Measurements from ENCODE around the gene CDC25B. TPM values are rescaled to one million over a fixed set of nuclear protein-coding genes. Genes with fewer than 3 reads are reported as not detected.

The CDC25B gene
- total RNA-seq, 1 experiment from 2014 or later, result 223 TPM

GRCh38 chr20:3781153-3781910 is 14.8 kb upstream of the CDC25B start, which contains the start of gene SPEF1:
Gene SPEF1 (minus strand): TSS chr20:3781448. CDS start chr20:3781287, 161 bp downstream.
- DNase-seq (ENCODE audit: low read depth, low spot score), result peak; percentile 92
- Histone ChIP-seq H3K27me3 (ENCODE audit: insufficient read depth, low read length) (no peaks in the 10 kb centered on the region), H4K20me1 (ENCODE audit: insufficient read depth) (no peaks in the 10 kb centered on the region), H3K36me3 (ENCODE audit: control insufficient read depth in 1 of 2, insufficient read depth in 2 of 2, low read length in 2 of 2) (peaks cover 0 to 8% of the 10 kb centered on the region in 2 experiments; a peak in 1 of 4 replicates), H3K4me3 (replicated peaks in 1 of 2; ENCODE audit: low read depth in 1 of 2, low read length in 2 of 2) (peak within 1 kb of the TSS; percentile 55 to 64), H3K9me3 (ENCODE audit: control insufficient read depth in 1 of 2, insufficient read depth in 1 of 2, low read depth in 1 of 2, low read length in 2 of 2) (no peaks in the 10 kb centered on the region), H3K27ac (ENCODE audit: low read depth, low read length) (peak within 1 kb of the TSS; percentile 3; the same call in 1 of the 2 replicates), H3K9me2 (ENCODE audit: insufficient read depth) (no peaks in the 10 kb centered on the region), H3K4me2 (ENCODE audit: low read length) (peak within 1 kb of the TSS; percentile 93), H2AFZ (ENCODE audit: low read depth, low read length, poor library complexity, severe bottlenecking) (peak within 1 kb of the TSS; percentile 29), H3K4me1 (ENCODE audit: control insufficient read depth in 1 of 2, insufficient read depth in 2 of 2, low read length in 2 of 2) (peaks cover 7 to 27% of the 10 kb centered on the region in 2 experiments; a peak in 3 of 4 replicates), H3K9ac (ENCODE audit: low read length) (peak within 1 kb of the TSS; percentile 43), H3K79me2 (ENCODE audit: insufficient read depth, low read length) (peaks cover 27% of the 10 kb centered on the region)
- intact Hi-C loops (cut with micrococcal nuclease), result loop anchor here (1.0 to 2.0 kb wide), 2 partner anchors 65 to 105 kb away; no protein-coding TSS in a partner anchor
- no TSS peak for BruUV-seq (replicated peaks)
- TF ChIP-seq TCF7L2 (IDR thresholded peaks at IDR 0.05; ENCODE audit: borderline replicate concordance, extremely low read depth, insufficient read depth, insufficient read length) (peak; percentile 29), CBX3 (IDR thresholded peaks at IDR 0.05; ENCODE audit: low read depth) (no peak), FOSL1 (IDR thresholded peaks at IDR 0.05; ENCODE audit: low read depth) (no peak), CTCF (IDR thresholded peaks at IDR 0.05 in 2 of 3, conservative IDR thresholded peaks at IDR 0.05 in 1 of 3; ENCODE audit: borderline replicate concordance in 1 of 3, insufficient read depth in 1 of 3, low read depth in 2 of 3, low read length in 2 of 3) (peak; percentile 63 to 83 (median 69)), JUND (IDR thresholded peaks at IDR 0.05) (no peak), SRF (IDR thresholded peaks at IDR 0.05; ENCODE audit: low read depth) (no peak), RAD21 (IDR thresholded peaks at IDR 0.05; ENCODE audit: low read depth) (peak; percentile 66), EGR1 (IDR thresholded peaks at IDR 0.05; ENCODE audit: low read depth) (peak; percentile 35; the same call in 1 of the 2 replicates), POLR2A (IDR thresholded peaks at IDR 0.05; ENCODE audit: borderline replicate concordance, extremely low read depth, insufficient read depth, insufficient read length) (no peak), ZBTB33 (IDR thresholded peaks at IDR 0.05; ENCODE audit: extremely low read depth, insufficient replicate concordance, low read length) (no peak), SIN3A (IDR thresholded peaks at IDR 0.05; ENCODE audit: low read depth) (peak; percentile 89; the same call in 1 of the 2 replicates), MAX (IDR thresholded peaks at IDR 0.05) (peak; percentile 62; the same call in 1 of the 2 replicates), POLR2AphosphoS5 (IDR thresholded peaks at IDR 0.05; ENCODE audit: low read depth, low read length) (peak; percentile 47; the same call in 1 of the 2 replicates), ZNF274 (IDR thresholded peaks at IDR 0.05; ENCODE audit: low read depth, low read length) (no peak), ATF3 (IDR thresholded peaks at IDR 0.05) (no peak), EZH2phosphoT487 (IDR thresholded peaks at IDR 0.05; ENCODE audit: borderline replicate concordance) (no peak), YY1 (IDR thresholded peaks at IDR 0.05; ENCODE audit: extremely low read depth, insufficient replicate concordance, low read depth, low read length) (peak; percentile 99), CEBPB (IDR thresholded peaks at IDR 0.05; ENCODE audit: low read depth) (no peak), EZH2 (IDR thresholded peaks at IDR 0.05) (no peak)
- POLR2A ChIA-PET, result interaction anchor here (0.6 to 1.6 kb wide), 7 partner anchors 13 to 111 kb away, joined by 3 to 7 read pairs (median 3); partner anchors contain the start of genes ADISSP and AP5S1
- CTCF ChIA-PET, result interaction anchor here (0.7 to 1.6 kb wide), 18 partner anchors 10 to 311 kb away, joined by 3 to 27 read pairs (median 4); partner anchors contain the start of genes ADISSP, AP5S1 and CDC25B
- RAD21 ChIA-PET (ENCODE audit: low non-redundant PET in 1 of 2, low total read pairs in 2 of 2, uncharacterized antibody in 2 of 2, unreplicated experiment in 2 of 2), result interaction anchor here in 1 of 2 experiments (0.8 to 1.4 kb wide), 3 partner anchors 14 to 73 kb away, joined by 4 read pairs; partner anchors contain the start of gene ADISSP
- peak; percentile 90 for ATAC-seq

Measured in HCT116 (cell line).